ENCODE results near the gene CBX3. TPM values are rescaled to one million over a fixed set of nuclear protein-coding genes. Genes with fewer than 3 reads are reported as not detected.
"Not testable (repeated sequence)": the region's sequence is repeated elsewhere in the genome, so short reads cannot be mapped to it uniquely, and the experiment has no call there.

CBX3 gene
- total RNA-seq, 8 experiments from 2014 or later: 140 to 281 (median 162) TPM

DNA sequence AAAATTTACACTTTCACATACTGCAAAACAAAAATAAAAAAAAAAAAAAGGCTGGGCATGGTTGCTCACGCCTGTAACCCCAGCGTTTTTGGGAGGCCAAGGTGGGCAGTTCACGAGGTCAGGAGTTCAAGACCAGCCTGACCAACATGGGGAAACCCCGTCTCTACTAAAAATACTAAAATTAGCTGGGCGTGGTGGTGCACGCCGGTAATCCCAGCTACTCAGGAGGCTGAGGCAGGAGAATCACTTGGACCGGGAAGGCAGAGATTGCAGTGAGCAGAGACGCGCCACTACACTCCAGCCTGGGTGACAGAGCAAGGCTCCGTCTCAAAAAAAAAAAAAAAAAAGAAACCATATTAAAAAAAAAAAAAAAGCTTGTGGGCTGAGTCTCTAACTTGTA, 6.8 kb upstream of the CBX3 start:
- H3K4me1 ChIP-seq (replicated peaks in 1 of 2): peaks cover 9 to 25% of the 10 kb centered on the region in 2 donors
- in situ Hi-C loops (cut with MboI; ENCODE audit: low pct_unique_long_range_greater_than_20kb in 2 of 9, low sequenced_read_pairs in 9 of 9, unreplicated experiment in 9 of 9): loop anchor here in 3 of 9 experiments (25.0 kb wide), 3 partner anchors 107 to 307 kb away; no protein-coding TSS in a partner anchor
- not testable (repeated sequence) for H3K4me3 ChIP-seq; H3K27ac ChIP-seq; ATAC-seq (replicated peaks in 6 of 8)
- 81 to 100% (median 91%) methylated on average over 2 to 10 of the region's 11 CpGs; no CpG with 5 or more reads in 2 of the 10 experiments for WGBS, 10 experiments

DNA sequence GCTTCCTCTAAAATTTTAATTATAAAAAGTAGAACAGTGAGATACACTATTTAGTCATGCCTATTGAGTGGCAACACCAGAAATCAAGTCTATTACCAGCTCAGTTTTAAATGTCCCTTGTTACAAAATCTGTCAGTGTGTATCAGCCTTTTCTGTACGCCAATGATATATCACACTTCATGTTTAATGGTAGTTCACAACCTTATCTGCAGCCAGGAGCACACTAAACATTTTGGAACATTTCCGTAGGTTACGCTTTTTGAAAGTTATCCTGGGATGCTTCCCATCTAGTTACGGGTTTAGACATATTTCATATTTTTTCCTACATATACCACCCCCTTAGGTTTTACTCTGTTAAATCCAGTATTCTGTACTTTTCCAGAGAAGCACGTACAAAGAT, 6.4 kb upstream of the CBX3 start:
- ATAC-seq (replicated peaks in 6 of 8): no peak
- H3K4me1 ChIP-seq (replicated peaks in 1 of 2): peaks cover 9 to 25% of the 10 kb centered on the region in 2 donors
- no peak overlapping the region for H3K4me3 ChIP-seq
- in situ Hi-C loops (cut with MboI; ENCODE audit: low pct_unique_long_range_greater_than_20kb in 2 of 9, low sequenced_read_pairs in 9 of 9, unreplicated experiment in 9 of 9): loop anchor here in 3 of 9 experiments (25.0 kb wide), 3 partner anchors 108 to 308 kb away; no protein-coding TSS in a partner anchor
- no peak overlapping the region for H3K27ac ChIP-seq
- 73 to 98% (median 92%) methylated on average over 2 to 5 of the region's 5 CpGs; no CpG with 5 or more reads in 1 of the 10 experiments for WGBS, 10 experiments

DNA sequence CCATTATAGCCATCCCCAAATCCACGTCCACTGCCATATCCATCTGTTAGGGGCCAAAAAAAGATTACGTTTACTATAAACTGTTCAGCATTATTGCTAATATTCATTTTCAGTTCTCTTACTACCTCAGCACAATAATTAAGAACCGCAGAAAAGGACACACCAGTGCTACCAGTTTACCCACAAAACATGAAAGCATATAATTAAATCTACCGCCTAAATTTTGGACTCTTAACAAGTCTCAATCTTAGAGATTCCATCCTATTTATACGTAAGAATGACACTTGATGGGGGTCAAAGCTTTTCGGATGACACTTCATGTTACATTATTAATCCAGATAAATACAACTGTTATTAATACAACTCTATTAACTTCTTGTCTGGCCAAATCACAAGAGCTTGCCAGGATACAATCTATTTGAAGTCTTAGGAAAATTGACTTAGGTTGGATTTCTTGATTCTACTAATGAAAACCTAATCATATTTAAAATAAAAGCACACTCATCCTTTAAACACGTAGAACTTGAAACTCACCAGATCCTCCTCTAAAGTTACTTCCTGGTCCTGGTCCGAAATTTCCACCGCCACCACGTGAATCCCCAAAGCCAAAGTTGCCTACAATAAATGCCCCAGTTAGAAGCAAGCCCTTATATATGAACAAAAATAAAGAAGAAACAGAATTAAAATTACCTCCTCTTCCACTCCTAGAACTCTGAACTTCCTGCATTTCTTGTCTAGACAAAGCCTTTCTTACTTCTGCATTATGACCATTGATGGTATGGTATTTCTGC, 5.5 kb upstream of the CBX3 start:
- WGBS, 10 experiments: 47 to 95% (median 82%) methylated on average over 4 to 10 of the region's 10 CpGs
- ATAC-seq (replicated peaks in 6 of 8): no peak
- H3K27ac ChIP-seq: no peak overlapping the region
- in situ Hi-C loops (cut with MboI; ENCODE audit: low pct_unique_long_range_greater_than_20kb in 2 of 9, low sequenced_read_pairs in 9 of 9, unreplicated experiment in 9 of 9): loop anchor here in 3 of 9 experiments (25.0 kb wide), 3 partner anchors 109 to 309 kb away; no protein-coding TSS in a partner anchor
- peaks cover 9 to 25% of the 10 kb centered on the region in 2 donors for H3K4me1 ChIP-seq (replicated peaks in 1 of 2)
- H3K4me3 ChIP-seq: no peak overlapping the region

DNA sequence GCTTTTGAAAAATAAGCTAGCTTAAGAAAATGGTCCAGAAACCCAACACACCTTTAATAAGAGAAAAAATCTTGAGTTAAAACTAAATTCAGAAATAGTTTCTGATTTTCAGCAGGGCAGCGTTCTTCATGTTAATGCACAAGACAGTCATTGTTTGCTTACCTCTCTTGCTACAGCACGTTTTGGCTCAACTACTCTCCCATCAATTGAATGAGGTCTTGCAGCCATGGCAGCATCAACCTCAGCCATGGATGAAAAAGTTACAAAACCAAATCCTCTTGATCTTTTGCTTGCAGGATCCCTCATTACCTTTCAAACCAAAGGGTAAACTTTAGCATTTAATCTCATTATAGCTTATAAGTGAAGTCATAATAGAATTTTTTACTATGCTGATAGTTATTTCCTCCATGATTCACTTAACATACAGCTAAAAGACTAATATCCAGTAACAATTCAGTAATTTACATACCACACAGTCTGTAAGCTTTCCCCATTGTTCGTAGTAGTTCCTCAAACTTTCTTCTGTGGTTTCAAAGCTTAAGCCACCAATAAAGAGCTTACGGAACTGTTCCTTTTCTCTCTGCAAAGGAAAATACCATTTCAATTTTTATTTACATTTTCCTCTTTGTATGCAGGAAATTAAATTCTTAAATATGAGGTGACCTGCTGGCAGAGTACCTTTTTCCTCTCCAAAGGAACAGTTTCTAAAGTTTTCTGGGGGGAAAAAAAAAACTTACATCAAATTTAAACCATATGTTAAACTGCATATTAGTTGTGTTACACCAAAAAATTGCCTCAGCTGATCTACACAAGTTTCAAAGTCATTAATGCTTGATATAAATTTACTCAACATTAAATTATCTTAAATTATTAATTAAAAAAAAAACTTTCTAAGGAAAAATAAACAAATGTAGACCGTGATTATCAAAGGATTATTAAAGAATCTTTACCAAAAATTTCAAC, 4.1 kb upstream of the CBX3 start:
- H3K4me3 ChIP-seq: peak overlapping the region; percentile 76 to 99 (median 86)
- in situ Hi-C loops (cut with MboI; ENCODE audit: low pct_unique_long_range_greater_than_20kb in 2 of 9, low sequenced_read_pairs in 9 of 9, unreplicated experiment in 9 of 9): loop anchor here in 3 of 9 experiments (25.0 kb wide), 3 partner anchors 110 to 310 kb away; no protein-coding TSS in a partner anchor
- 2 to 35% (median 12%) methylated on average over 2 to 5 of the region's 5 CpGs for WGBS, 10 experiments
- no peak overlapping the region for H3K27ac ChIP-seq
- H3K4me1 ChIP-seq (replicated peaks in 1 of 2): peaks cover 9 to 25% of the 10 kb centered on the region in 2 donors
- no peak for ATAC-seq (replicated peaks in 6 of 8)

DNA sequence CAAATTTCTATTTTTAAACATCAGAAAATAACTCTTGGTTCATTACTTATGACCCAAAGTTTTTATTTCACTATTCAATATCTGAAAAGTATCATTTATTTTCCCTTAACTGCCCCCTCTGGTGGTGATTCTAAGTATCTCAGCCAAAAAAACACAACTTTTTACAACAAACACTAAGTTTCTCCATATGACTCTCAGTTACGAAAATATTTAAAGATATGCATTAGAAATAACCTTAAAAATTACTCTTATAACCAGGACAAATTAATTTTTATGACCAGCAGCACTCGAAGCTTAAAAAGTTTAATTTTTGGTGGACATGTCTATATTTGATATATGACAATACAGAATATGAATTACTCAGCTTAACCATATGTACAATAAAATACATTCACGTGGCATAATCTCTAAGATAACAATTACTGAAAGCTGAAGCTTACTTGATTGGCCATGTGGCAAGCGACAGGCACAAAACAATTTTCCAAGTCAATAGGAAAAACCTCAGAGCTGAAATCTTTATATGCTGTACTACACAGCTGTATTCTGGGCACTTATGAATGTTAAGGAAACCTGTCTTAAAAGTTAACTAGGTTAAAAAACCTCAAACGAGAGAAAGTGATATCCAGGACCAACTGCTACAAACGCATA, 3.3 kb upstream of the CBX3 start:
- 0 to 4% (median 0%) methylated on average over 1 to 6 of the region's 6 CpGs for WGBS, 10 experiments
- no peak for ATAC-seq (replicated peaks in 6 of 8)
- in situ Hi-C loops (cut with MboI; ENCODE audit: low pct_unique_long_range_greater_than_20kb in 2 of 9, low sequenced_read_pairs in 9 of 9, unreplicated experiment in 9 of 9): loop anchor here in 3 of 9 experiments (25.0 kb wide), 3 partner anchors 111 to 311 kb away; no protein-coding TSS in a partner anchor
- no peak overlapping the region for H3K27ac ChIP-seq
- H3K4me1 ChIP-seq (replicated peaks in 1 of 2): peaks cover 9 to 25% of the 10 kb centered on the region in 2 donors
- H3K4me3 ChIP-seq: peak overlapping the region; percentile 76 to 99 (median 86)

DNA sequence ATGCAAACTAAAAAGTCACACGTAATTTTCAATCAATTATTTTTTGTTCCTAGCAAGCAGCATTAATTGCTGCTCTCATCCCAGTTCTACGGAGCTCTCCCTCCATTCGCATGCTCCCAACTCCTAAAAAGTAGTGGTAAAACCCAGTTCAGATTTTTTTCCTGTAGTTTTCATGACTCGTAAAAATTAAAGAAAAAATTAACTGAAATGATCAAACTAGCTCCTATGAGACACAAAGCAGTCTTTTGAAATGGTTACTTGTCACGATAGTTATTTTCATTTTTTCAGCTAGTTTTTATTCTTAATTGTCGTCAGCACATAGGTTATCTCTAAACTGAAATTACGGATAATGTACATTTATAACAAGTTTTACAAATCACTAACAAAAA, 2.8 kb upstream of the CBX3 start:
- Histone ChIP-seq H3K27ac (no peak overlapping the region), H3K4me1 (replicated peaks in 1 of 2) (peaks cover 9 to 28% of the 10 kb centered on the region in 2 donors), H3K4me3 (peak overlapping the region; percentile 76 to 99 (median 86))
- in situ Hi-C loops (cut with MboI; ENCODE audit: low pct_unique_long_range_greater_than_20kb in 2 of 9, low sequenced_read_pairs in 9 of 9, unreplicated experiment in 9 of 9): loop anchor here in 3 of 9 experiments (25.0 kb wide), 3 partner anchors 111 to 311 kb away; no protein-coding TSS in a partner anchor
- 0 to 1% (median 0%) methylated on average over 3 to 7 of the region's 7 CpGs for WGBS, 10 experiments
- no peak for ATAC-seq (replicated peaks in 6 of 8)

DNA sequence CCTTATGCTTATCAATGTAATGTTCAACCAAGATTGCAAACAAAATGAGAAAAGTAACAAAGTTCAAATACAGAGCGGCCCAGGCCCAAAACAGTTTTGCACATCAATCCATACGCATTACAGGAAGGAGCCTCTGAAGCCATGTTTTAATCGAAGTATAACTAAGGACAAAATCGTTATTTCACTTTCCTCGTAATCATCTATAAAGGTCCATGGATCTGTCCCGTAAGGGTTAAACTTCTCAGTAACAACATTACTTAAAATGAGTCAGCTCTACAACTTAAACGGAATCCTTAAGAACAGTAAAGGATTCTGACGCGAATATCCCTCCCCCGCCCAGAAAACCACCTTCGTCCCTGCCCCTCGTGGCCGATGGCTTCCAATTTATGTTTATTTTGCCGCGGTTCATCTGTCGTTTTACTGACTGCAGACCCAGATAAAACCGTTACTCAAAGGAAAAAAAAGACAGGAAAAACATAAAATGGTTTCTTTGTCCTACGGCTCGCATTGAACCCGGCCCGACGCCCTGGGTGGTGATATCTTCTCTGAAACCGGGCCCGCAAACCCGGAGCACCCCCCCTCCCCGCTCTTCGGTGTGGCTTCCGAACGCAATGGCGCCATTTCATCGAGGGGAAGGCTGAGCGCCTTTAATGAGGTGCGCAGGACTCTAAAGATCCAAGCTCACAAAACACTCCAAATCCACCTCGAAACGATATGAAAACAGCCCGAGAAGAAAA, 2.1 kb upstream of the CBX3 start:
- peak overlapping the region; percentile 95 to 98 for H3K27ac ChIP-seq
- in situ Hi-C loops (cut with MboI; ENCODE audit: low pct_unique_long_range_greater_than_20kb in 2 of 9, low sequenced_read_pairs in 9 of 9, unreplicated experiment in 9 of 9): loop anchor here in 3 of 9 experiments (25.0 kb wide), 4 partner anchors 112 to 312 kb away; no protein-coding TSS in a partner anchor
- ATAC-seq (replicated peaks in 6 of 8): no peak
- 0 to 2% (median 0%) methylated on average over 1 to 26 of the region's 36 CpGs; no CpG with 5 or more reads in 1 of the 10 experiments for WGBS, 10 experiments
- peak overlapping the region; percentile 76 to 99 (median 86) for H3K4me3 ChIP-seq
- H3K4me1 ChIP-seq (replicated peaks in 1 of 2): peaks cover 3 to 31% of the 10 kb centered on the region in 2 donors

DNA sequence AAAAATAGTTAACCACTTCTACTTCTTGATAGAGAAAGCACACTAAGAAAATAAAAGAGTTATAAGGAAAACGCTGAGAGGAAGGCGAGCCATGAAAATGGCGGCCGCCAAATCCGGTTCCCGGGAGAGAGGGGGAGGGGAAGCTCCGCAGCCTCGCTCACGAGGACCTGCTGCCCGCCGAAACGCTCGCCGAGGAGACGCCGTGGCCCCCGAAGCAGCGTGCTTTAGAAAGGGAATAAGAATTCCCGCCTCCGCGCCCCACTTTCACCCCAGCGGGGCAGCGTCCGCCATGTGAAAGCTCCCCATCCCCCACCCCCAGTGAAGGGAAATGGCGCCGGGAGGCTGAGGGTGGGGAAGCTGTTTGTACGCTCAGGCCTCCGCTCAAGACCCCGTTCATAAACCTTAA, 1.5 kb upstream of the CBX3 start:
- in situ Hi-C loops (cut with MboI; ENCODE audit: low pct_unique_long_range_greater_than_20kb in 2 of 9, low sequenced_read_pairs in 9 of 9, unreplicated experiment in 9 of 9): loop anchor here in 1 of 9 experiments (25.0 kb wide), 1 partner anchor 137 kb away; no protein-coding TSS in a partner anchor
- ATAC-seq (replicated peaks in 6 of 8): peak; percentile 2 to 17 (median 8)

DNA sequence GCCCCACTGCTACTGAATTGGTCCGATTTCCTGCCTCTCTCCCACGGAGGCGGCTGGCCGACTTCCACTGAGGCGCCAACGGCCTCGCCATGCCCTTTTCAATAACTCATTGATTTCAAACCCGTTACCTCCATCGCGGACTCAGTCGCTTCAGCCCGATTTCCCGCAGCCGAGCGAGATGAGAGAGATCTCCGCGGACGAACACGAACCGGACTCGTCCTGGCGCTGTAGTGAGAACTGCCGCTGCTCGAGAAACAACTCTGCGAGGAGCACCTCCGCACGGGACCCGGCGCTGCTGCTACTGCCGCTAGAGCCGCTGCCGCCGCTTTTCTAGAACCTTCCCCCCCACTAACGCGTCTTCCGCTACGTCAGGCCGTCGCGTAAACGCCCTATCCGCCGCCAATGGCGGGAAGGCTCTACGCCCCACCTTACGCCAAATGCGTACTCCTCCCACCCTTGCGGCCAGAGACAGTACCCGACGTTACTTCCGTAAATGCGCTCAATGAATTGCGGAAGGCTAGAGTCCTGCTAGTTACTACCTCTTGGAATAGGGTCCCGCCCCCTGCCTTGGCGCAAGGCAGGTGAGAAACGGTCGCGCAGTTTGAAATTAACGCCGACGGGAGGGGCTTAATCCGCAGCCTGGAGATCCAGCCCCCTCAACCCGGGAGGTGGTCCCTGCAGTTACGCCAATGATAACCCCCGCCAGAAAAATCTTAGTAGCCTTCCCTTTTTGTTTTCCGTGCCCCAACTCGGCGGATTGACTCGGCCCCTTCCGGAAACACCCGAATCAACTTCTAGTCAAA, 900 bp upstream of the CBX3 start, which contains the start of gene HNRNPA2B1:
Gene HNRNPA2B1, minus strand, starts transcription at position 303 of the 803 bp plus-strand sequence. Its CDS starts 169 bp downstream, at position 134.
- WGBS, 10 experiments: 0 to 2% (median 0%) methylated on average over 5 to 30 of the region's 71 CpGs; no CpG with 5 or more reads in 3 of the 10 experiments
- peak within 1 kb of the TSS; percentile 98 to 99 for H3K27ac ChIP-seq
- in situ Hi-C loops (cut with MboI; ENCODE audit: low pct_unique_long_range_greater_than_20kb in 2 of 9, low sequenced_read_pairs in 9 of 9, unreplicated experiment in 9 of 9): loop anchor here in 1 of 9 experiments (25.0 kb wide), 1 partner anchor 137 kb away; no protein-coding TSS in a partner anchor
- ATAC-seq (replicated peaks in 6 of 8): peak; percentile 57 to 75 (median 67)
- H3K4me3 ChIP-seq: peak within 1 kb of the TSS; percentile 76 to 99 (median 86)
- H3K4me1 ChIP-seq (replicated peaks in 1 of 2): peaks cover 6 to 40% of the 10 kb centered on the region in 2 donors

More for the DNA sequence above, 1.5 kb upstream of the CBX3 start:
- peaks cover 3 to 37% of the 10 kb centered on the region in 2 donors for H3K4me1 ChIP-seq (replicated peaks in 1 of 2)
- peak overlapping the region; percentile 95 to 98 for H3K27ac ChIP-seq
- peak overlapping the region; percentile 76 to 99 (median 86) for H3K4me3 ChIP-seq
- whole genome bisulfite sequencing, 10 experiments: 0 to 1% (median 0%) methylated on average over 4 to 15 of the region's 29 CpGs; no CpG with 5 or more reads in 6 of the 10 experiments

DNA sequence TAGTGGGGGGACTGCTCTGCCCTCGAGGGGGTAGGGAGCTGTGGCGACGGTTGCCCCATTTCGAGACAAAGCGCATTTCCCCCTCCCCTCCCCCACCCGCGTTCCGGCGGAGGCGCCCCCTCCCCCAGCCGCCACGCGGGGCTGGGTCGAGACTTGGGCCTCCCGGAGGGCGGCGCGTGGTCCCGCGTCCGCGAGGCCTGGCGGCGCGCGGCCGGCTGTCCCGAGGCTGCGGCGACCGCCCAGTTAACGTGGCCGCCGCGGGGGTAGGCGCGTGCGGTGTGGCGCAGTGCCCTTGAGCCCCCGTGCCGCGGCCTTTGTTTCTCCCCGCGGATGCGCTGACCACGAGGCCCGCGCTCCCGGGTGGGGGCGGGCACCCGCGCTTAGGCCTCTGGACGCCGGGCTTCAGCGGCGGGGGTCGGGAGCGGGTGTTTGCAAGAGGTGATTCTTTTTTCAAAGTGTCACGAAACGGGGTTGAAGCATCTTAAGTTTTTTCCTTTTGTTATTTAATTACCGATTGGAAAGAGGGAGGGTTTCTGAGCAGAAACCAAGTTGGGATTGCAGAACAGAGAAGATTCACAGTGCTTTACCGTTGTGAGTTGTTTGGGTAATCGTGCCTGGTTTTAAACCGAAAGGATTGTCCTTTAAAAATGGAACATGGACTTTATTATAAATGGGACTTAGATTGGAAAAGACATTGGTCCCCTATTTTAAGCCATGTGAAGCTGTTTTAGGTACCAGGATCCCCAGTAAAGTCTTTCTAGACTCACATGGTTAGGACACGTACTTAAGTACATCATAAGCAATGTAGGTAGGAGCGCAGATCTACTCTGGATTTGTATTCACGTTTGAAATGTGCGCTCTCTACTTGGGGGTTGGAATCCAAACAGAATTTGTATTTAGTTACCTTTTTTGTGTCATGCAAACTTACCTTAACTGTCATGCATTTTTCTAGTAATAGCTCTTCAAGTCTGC, 760 bp downstream of the CBX3 start:
- Histone ChIP-seq H3K27ac (peak overlapping the region; percentile 98 to 99), H3K4me1 (replicated peaks in 1 of 2) (peaks cover 5 to 25% of the 10 kb centered on the region in 2 donors), H3K4me3 (peak overlapping the region; percentile 76 to 99 (median 86))
- 0 to 5% (median 0%) methylated on average over 1 to 10 of the region's 68 CpGs for WGBS, 10 experiments
- in situ Hi-C loops (cut with MboI; ENCODE audit: low pct_unique_long_range_greater_than_20kb in 2 of 9, low sequenced_read_pairs in 9 of 9, unreplicated experiment in 9 of 9): loop anchor here in 1 of 9 experiments (25.0 kb wide), 1 partner anchor 135 kb away; no protein-coding TSS in a partner anchor
- ATAC-seq (replicated peaks in 6 of 8): peak; percentile 4 to 39 (median 17)

Data from motor neuron (in vitro differentiated cells).